DMS153 treated with DMSO at 0.1 percent for 48 hours (cell line): ENCODE data around the gene TULP1.
A peak's percentile ranks its signal among the peaks of the same experiment; 100 is the strongest.
"Not testable (repeated sequence)": the region's sequence is repeated elsewhere in the genome, so short reads cannot be mapped to it uniquely, and the experiment has no call there.

ENCODE experiments used
- DNase-seq: peaks from one replicate; lab custom pipeline; 2025; ENCODE audit not compliant: unreplicated experiment; lab: John Stamatoyannopoulos, UW

TULP1 gene

DNA sequence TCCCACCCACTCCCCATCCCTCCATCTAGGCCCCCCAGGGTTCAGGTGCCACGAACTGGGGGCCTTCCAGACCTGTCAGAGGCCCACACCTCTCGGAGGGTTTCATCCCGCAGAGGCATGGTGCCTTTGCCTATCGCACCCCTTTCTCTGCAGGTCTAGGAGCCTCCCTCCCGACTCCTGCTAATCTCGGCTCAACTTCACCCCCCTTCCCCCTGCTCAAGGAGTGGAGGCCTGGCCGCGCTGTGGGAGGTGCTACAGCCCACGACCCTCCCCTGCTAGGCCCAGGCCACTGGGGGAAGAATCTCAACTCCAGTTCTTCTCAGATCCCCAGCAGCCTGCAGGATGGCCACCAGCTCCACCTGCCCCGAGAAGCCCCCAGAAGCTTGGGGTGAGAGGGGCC, at the start of gene TULP1:
Gene TULP1, minus strand, starts transcription at position 157 of the 400 bp plus-strand sequence. Its CDS starts 38 bp downstream, at position 119.
- no peak for DNase-seq

DNA sequence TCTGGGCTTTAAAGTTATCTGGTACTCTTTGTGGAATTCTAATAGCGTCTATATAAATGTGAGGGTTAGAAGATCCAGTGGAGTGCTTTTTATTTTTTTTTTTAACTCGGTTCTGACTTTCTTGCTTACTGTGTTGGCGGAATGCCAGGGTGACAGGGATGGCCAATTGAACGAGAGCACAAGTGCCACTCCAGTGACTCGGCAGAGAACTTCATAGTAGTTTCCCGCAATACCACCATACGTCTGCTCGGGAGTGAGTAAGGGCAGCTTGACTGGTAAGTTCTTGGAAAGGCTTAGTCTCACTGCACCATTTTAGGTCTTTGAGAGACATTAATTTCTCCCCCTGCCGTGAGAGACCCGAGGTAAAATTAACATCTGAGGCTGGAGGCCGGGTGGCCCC, 49.4 kb upstream of the TULP1 start:
- no peak for DNase-seq

DNA sequence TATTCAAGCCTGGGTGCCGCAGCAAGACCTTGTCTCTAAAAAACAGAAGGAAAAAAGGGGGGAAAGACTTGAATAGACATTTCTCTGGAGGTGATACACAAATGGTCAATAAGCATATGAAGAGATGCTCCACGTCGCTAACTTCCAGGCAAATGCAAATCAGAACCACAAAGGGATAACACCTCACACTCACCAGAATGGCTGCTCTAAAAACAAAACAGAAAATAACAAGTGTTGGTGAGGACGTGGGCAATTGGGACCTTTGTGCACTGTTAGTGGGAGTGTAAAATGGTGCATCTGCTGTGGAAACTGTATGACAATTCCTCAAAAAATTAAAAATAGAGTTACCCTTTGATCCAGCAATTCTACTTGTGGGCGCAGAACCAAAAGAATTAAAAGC, 48.4 kb upstream of the TULP1 start:
- no peak for DNase-seq

DNA sequence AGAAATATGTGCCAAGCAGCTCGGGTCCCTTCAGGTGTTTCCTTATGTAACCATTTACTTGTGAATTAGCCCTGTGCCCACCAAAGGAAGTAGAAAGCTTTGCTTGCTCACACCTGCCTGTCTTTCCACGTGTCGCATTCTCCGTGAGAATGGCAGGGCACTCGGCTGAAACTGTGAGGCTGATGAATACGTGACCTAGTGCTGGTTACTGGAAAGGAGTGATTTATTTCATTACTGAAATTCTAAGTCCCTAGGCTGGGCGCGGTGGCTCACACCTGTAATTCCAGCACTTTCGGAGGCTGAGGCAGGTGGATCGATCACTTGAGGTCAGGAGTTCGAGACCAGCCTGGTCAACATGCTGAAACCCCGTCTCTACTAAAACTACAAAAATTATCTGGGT, 45.9 kb upstream of the TULP1 start:
- no peak for DNase-seq

DNA sequence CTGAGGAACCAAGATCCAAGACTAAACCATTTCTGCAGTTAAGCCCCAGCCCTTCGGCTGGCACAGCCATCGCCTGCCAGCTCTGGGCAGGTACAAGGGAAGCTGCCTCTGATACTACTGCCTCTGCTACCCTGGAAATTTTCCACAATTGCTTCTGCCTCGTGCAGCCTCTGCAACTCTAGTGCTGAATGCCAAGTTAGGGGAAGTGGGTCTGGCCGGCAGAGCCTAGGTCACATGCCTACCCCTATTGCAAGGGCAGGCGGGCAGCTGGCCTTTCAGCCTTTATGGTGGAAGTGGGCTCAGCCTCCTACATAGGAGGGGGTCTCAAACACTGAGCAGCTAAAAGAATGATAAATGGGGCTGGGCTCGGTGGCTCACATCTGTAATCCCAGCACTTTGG, 44.5 kb upstream of the TULP1 start:
- no peak for DNase-seq

- no peak for DNase-seq
These were observed 42.1 kb upstream of the TULP1 start for GRCh38 chr6:35554811-35555210.

DNA sequence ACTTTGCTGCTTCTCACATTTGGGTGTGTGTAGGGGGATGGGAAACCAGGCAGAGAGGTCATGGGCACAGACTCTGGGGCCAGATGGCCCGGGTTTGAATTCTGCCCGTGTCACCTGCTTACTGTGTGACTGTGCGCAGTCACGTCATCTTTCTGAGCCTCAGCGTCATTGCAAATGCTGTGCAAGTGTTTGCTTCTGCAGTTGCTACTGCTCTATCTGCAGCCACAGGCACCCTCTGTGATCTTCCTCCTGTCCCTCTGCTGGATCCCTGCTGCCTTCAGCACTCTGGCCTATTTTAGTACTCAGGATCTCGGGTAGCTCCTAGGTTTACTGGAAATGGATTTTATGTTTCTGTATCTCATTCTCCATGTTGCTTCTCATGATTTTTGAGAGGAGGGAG, 40.6 kb upstream of the TULP1 start:
- DNase-seq: no peak

- DNase-seq: no peak
These were observed 39.7 kb upstream of the TULP1 start for GRCh38 chr6:35552285-35552917.

GRCh38 chr6:35550437-35550836, 37.7 kb upstream of the TULP1 start:
- DNase-seq: no peak

- no peak for DNase-seq
These were observed 35.0 kb upstream of the TULP1 start for GRCh38 chr6:35547676-35548075.

DNA sequence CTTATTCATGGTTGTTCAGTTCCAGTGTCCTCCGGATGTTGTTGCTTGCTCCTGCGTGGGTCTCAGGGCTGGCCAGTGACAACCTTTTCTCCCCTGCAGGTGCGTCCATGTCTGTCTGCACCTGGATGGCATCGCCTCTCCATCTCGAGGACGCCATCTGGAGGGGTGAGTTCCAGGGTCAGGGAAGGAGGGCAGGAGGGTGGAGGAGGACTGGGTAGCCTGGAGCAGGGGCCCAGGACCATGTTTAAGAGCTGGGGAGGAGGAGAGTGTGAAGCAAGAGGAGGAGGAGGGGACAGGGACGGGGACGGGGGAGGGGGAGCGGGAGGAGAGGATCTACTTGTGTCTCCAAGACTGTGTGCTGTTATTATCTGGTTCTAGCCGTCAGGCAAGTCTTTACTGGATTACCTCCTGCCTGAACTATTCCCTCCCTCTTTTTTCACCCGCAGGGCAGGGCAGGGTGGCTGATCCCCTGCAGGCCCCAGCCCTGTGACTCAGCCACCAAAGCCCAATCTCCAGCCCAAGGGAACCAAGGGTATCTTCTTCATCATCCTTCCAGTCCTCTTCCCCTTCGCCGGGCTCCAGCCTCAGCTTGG, 32.2 kb upstream of the TULP1 start:
- no peak for DNase-seq

- no peak for DNase-seq
These were observed 30.9 kb upstream of the TULP1 start for GRCh38 chr6:35543459-35544193.

- no peak for DNase-seq
These were observed 29.1 kb upstream of the TULP1 start for GRCh38 chr6:35541836-35542235.

DNA sequence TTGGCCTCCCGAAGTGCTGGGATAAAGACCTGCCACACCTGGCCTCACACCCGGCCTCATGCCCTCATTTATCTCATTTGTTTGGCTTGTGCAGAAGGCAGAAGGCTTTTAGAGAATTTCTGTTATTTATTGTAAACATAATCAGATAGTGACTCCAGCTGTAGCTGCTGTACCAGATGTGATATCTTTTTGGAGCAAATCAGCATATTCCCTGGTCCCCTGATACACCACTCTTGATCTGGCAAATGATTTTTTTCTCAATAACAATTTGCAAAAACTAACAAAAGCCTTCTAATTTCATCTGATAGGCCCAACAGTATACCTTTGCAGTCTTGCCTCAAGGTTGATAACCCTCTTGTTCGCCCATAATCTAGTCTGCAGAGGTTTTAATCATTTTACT, 26.5 kb upstream of the TULP1 start:
- DNase-seq: no peak

DNA sequence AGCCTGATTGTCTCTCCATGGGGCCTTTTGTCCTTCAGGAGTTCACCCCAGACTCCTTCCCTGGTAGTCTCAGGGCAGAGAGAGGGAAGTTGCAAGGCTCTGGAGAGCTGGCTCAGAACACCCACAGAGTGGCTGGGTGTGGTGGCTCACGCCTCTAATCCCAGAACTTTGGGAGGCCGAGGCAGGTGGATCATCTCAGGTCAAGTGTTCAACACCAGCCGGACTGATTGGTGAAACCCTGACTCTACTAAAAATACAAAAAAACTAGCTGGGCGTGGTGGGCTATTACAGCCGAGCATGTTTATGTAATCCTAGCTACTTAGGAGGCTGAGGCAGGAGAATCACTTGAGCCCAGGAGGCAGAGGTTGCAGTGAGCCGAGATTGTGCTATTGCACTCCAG, 23.2 kb upstream of the TULP1 start:
- DNase-seq: not testable (repeated sequence)

GRCh38 chr6:35534407-35535170, 21.9 kb upstream of the TULP1 start:
- no peak for DNase-seq

- no peak for DNase-seq
These were observed 21.3 kb upstream of the TULP1 start for GRCh38 chr6:35533981-35534380.

GRCh38 chr6:35532126-35532525, 19.4 kb upstream of the TULP1 start:
- DNase-seq: no peak

DNA sequence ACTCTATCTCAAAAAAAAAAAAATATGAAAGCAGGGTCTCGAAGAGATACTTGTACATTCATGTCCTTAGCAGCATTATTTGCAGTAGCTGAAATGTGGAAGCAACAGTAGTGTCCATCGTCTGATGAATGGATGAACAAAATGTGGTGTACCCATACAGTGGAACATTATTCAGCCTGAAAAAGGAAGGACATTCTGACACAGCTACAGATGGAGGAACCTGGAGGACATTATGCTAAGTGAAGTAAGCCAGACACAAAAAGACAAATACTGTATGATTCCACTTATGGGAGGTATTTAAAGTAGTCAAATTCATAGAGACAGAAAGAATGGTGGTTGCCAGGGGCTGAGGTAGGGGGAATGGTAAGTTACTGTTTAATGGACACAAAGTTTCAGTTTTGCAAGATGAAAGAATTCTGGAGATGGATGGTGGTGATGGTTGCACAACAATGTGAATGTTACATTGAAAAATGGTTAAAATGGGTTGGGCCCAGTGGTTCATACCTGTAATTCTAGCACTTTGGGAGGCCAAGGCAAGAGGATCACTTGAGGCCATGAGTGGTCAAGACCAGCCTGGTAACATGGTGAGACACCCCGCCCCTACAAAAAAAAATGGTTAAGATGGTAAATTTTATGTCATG, 11.8 kb upstream of the TULP1 start:
- DNase-seq: no peak

- DNase-seq: peak; percentile 39
These were observed 10.3 kb upstream of the TULP1 start for GRCh38 chr6:35522660-35523658.
